Activated CD8-positive, alpha-beta memory T cell treated with anti-CD3 and anti-CD28 coated beads, Interleukin-2, amount 10 ng/mL, durations not matched to agents 7 days and 5 days (primary cell): ENCODE measurements around the gene TPSG1. TPM values are rescaled to one million over a fixed set of nuclear protein-coding genes. Genes with fewer than 3 reads are reported as not detected.

Source experiments
- ATAC-seq: fragments of 150-1000 bp; cut with Tn5 transposase; one replicate; pipeline ENCODE4 v1.10.0; 2021; ENCODE audit warnings: moderate library complexity
- CTCF ChIA-PET: fragments of 350-600 bp; sonication (Branson Sonifier 250); formaldehyde crosslinking; loops from one replicate; lab custom pipeline; 2021; ENCODE audit warnings: antibody characterized with exemption; lab: Charles Lee
- DNase-seq: peaks from one replicate; pipeline ENCODE4 v3.0.0-alpha.2; 2020
- H3K27ac Mint-ChIP-seq: one replicate; pipeline ENCODE4 v1.8.0; 2021; ENCODE audit warnings: mild to moderate bottlenecking, mixed read lengths
- H3K27me3 Mint-ChIP-seq: one replicate; pipeline ENCODE4 v1.8.0; 2021; ENCODE audit warnings: mixed read lengths
- H3K36me3 Mint-ChIP-seq: one replicate; pipeline ENCODE4 v1.8.0; 2021; ENCODE audit warnings: mild to moderate bottlenecking, mixed read lengths
- H3K4me1 Mint-ChIP-seq: one replicate; pipeline ENCODE4 v1.8.0; 2021; ENCODE audit warnings: mixed read lengths
- H3K4me3 Mint-ChIP-seq: one replicate; pipeline ENCODE4 v1.8.0; 2021; ENCODE audit warnings: mild to moderate bottlenecking, moderate library complexity, mixed read lengths
- H3K9me3 Mint-ChIP-seq: one replicate; pipeline ENCODE4 v1.8.0; 2022; ENCODE audit warnings: low read depth, mixed read lengths
- total RNA-seq, 2 experiments: library from RNA; stranded (reverse); gene quantifications; one replicate each; pipeline ENCODE4 v1.2.3, GENCODE V29; 2021

The TPSG1 gene
- total RNA-seq, 2 experiments from 2014 or later: not detected

DNA sequence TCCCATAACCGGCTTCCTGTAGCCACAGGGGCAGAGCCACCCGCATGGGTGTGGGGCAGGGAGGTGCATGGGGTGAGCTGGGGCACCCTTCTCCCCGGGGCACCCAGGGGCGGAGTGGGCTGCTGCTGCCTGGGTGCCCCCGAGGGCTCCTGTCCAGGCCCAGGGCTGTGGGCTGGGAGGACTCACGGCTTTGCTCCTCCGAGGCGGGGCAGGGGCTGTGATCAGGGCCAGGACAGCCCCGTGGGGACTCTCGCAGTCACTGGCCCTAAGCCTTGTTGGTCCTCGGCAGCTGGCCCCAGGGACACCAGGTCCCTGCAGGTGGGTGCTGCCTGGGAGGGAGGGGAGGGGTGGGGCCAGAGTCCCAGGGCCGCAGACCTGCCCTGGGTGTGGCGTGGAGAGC lies 52.4 kb downstream of the TPSG1 start:
- CTCF ChIA-PET: no interaction called here
- Mint-ChIP-seq H3K27ac (no peak overlapping the region), H3K36me3 (no peaks in the 10 kb centered on the region), H3K4me3 (no peak overlapping the region), H3K4me1 (no peaks in the 10 kb centered on the region), H3K27me3 (no peaks in the 10 kb centered on the region), H3K9me3 (no peaks in the 10 kb centered on the region)
- DNase-seq: no peak
- ATAC-seq: no peak

DNA sequence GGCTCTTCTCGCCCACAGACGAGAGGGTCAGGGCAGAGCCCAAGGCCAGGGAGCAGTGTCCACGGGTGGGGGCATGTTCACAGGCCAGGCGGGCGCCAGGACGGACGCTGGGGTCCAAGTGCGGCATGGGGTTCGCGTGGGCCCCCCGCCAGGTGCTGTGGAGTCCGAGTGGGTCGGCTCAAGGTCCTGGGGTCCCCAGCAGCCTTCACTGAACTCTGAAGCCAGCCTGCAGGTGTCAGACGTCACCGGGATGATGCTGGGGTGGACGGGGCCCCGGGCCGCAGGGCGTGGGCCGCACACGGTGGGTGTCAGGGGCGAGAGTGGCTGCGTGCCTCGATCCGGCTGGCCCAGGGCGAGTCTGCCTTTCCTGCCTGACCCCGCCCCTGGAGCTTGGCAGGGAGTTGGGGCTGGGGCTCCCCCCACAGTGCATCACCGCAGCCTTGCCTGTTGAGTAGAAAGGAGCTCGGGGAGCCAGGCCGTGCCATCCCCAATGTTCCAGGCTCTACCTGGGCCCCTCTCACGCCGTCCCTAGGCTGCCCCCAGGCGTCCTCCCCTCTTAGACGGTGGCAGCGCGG lies 53.1 kb downstream of the TPSG1 start:
- CTCF ChIA-PET: no interaction called here
- Mint-ChIP-seq H3K4me3 (no peak overlapping the region), H3K27ac (no peak overlapping the region), H3K36me3 (no peaks in the 10 kb centered on the region), H3K27me3 (no peaks in the 10 kb centered on the region), H3K4me1 (no peaks in the 10 kb centered on the region), H3K9me3 (no peaks in the 10 kb centered on the region)
- ATAC-seq (no peak), DNase-seq (no peak)

Other genes starting within 250 kb of the TPSG1 start
- gene SOX8, start 243.5 kb downstream of the TPSG1 start, total RNA-seq: under 1 TPM; 0.12 to 0.16 TPM
- gene SSTR5, start 152.5 kb downstream of the TPSG1 start, total RNA-seq: not detected
- gene C1QTNF8, start 129.0 kb downstream of the TPSG1 start, total RNA-seq: not detected
- 1 to 10 TPM in 1 of 2 experiments, under 1 TPM in 1; 0.37 to 1.3 TPM for gene CACNA1H, start 72.2 kb downstream of the TPSG1 start, total RNA-seq
- gene TPSB2, start 4.9 kb upstream of the TPSG1 start, total RNA-seq: not detected
- not detected for gene TPSAB1, start 15.4 kb upstream of the TPSG1 start, total RNA-seq
- not detected for gene TPSD1, start 30.8 kb upstream of the TPSG1 start, total RNA-seq
- 100 to 1,000 TPM; 224 to 253 TPM for gene UBE2I, start 84.4 kb upstream of the TPSG1 start, total RNA-seq
- under 1 TPM; 0.45 to 0.53 TPM for gene BAIAP3, start 108.4 kb upstream of the TPSG1 start, total RNA-seq
- 10 to 100 TPM; 52.9 to 57.8 TPM for gene TSR3, start 126.6 kb upstream of the TPSG1 start, total RNA-seq
- gene GNPTG, start 126.7 kb upstream of the TPSG1 start, total RNA-seq: 10 to 100 TPM; 29.3 to 33.0 TPM
- gene UNKL, start 189.4 kb upstream of the TPSG1 start, total RNA-seq: 10 to 100 TPM; 30.1 to 43.0 TPM
- 10 to 100 TPM; 15.7 to 18.5 TPM for gene UQCC4, start 195.5 kb upstream of the TPSG1 start, total RNA-seq
- under 1 TPM in 1 of 2 experiments, not detected in 1; 0.33 TPM for gene PERCC1, start 205.8 kb upstream of the TPSG1 start, total RNA-seq
- 1 to 10 TPM; 2.0 to 2.9 TPM for gene CCDC154, start 219.3 kb upstream of the TPSG1 start, total RNA-seq
- gene CLCN7, start 249.8 kb upstream of the TPSG1 start, total RNA-seq: 10 to 100 TPM; 53.0 to 60.5 TPM